ENCODE data around the gene GABRR2.

GABRR2 gene

GRCh38 chr6:89346433-89346832, 31.3 kb upstream of the GABRR2 start (continued):
- TF ChIP-seq, protein P1, sequence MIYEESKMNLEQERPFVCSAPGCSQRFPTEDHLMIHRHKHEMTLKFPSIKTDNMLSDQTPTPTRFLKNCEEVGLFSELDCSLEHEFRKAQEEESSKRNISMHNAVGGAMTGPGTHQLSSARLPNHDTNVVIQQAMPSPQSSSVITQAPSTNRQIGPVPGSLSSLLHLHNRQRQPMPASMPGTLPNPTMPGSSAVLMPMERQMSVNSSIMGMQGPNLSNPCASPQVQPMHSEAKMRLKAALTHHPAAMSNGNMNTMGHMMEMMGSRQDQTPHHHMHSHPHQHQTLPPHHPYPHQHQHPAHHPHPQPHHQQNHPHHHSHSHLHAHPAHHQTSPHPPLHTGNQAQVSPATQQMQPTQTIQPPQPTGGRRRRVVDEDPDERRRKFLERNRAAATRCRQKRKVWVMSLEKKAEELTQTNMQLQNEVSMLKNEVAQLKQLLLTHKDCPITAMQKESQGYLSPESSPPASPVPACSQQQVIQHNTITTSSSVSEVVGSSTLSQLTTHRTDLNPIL (CRISPR knock-in tag; IDR thresholded peaks at IDR 0.05; ENCODE audit: low read depth) = no peak
- TF ChIP-seq POU6F1 (CRISPR knock-in tag; IDR thresholded peaks at IDR 0.05; ENCODE audit: borderline replicate concordance, low read depth) = no peak

DNA sequence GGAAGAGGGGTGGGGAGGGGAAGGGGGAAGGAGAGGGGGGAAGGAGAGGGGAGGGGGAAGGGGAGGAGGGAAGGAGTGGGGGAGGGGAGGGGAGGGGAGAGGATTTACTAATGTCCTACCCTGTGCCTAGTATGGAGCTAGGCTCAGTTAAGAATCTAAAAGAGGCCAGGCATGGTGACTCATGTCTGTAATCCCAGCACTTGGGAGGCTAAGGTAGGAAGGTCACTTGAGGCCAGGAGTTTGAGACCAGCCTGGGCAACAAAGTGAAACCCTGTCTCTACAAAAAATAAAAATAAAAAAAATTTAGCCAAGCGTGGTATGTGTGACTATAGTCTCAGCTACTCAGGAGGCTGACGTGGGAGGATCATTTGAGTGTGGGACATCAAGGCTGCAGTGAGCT, 24.5 kb upstream of the GABRR2 start:
- ATAC-seq = no peak

GRCh38 chr6:89335164-89335563, 20.1 kb upstream of the GABRR2 start:
- TF ChIP-seq GLIS3 (CRISPR knock-in tag; IDR thresholded peaks at IDR 0.05) (no peak), SNAI2 (CRISPR knock-in tag; IDR thresholded peaks at IDR 0.05) (no peak), ISL1 (CRISPR knock-in tag; IDR thresholded peaks at IDR 0.05) (no peak), ZFP30 (CRISPR knock-in tag; IDR thresholded peaks at IDR 0.05) (no peak), CSRNP3 (CRISPR knock-in tag; IDR thresholded peaks at IDR 0.05) (no peak), ESRRG (CRISPR knock-in tag; IDR thresholded peaks at IDR 0.05) (no peak), ZC3H10 (CRISPR knock-in tag; IDR thresholded peaks at IDR 0.05) (no peak), OSR1 (CRISPR knock-in tag; IDR thresholded peaks at IDR 0.05) (no peak), ARNTL (CRISPR knock-in tag; IDR thresholded peaks at IDR 0.05; ENCODE audit: borderline replicate concordance, low read depth) (no peak), PPARA (CRISPR knock-in tag; IDR thresholded peaks at IDR 0.05; ENCODE audit: borderline replicate concordance) (no peak), RARB (CRISPR knock-in tag; IDR thresholded peaks at IDR 0.05) (no peak), ZNF70 (CRISPR knock-in tag; IDR thresholded peaks at IDR 0.05) (no peak), ZNF565 (CRISPR knock-in tag; conservative IDR thresholded peaks at IDR 0.05; ENCODE audit: low read depth) (no peak)
- TF ChIP-seq, protein P1 (CRISPR knock-in tag; IDR thresholded peaks at IDR 0.05; ENCODE audit: low read depth) = no peak
- TF ChIP-seq, protein P2, sequence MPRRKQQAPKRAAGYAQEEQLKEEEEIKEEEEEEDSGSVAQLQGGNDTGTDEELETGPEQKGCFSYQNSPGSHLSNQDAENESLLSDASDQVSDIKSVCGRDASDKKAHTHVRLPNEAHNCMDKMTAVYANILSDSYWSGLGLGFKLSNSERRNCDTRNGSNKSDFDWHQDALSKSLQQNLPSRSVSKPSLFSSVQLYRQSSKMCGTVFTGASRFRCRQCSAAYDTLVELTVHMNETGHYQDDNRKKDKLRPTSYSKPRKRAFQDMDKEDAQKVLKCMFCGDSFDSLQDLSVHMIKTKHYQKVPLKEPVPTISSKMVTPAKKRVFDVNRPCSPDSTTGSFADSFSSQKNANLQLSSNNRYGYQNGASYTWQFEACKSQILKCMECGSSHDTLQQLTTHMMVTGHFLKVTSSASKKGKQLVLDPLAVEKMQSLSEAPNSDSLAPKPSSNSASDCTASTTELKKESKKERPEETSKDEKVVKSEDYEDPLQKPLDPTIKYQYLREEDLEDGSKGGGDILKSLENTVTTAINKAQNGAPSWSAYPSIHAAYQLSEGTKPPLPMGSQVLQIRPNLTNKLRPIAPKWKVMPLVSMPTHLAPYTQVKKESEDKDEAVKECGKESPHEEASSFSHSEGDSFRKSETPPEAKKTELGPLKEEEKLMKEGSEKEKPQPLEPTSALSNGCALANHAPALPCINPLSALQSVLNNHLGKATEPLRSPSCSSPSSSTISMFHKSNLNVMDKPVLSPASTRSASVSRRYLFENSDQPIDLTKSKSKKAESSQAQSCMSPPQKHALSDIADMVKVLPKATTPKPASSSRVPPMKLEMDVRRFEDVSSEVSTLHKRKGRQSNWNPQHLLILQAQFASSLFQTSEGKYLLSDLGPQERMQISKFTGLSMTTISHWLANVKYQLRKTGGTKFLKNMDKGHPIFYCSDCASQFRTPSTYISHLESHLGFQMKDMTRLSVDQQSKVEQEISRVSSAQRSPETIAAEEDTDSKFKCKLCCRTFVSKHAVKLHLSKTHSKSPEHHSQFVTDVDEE (CRISPR knock-in tag; IDR thresholded peaks at IDR 0.05) = no peak
- ATAC-seq = no peak

More for the DNA sequence above, 24.5 kb upstream of the GABRR2 start:
- TF ChIP-seq BACH2 (CRISPR knock-in tag; IDR thresholded peaks at IDR 0.05; ENCODE audit: borderline replicate concordance) (no peak), RARB (CRISPR knock-in tag; IDR thresholded peaks at IDR 0.05) (no peak), ISL1 (CRISPR knock-in tag; IDR thresholded peaks at IDR 0.05) (no peak)
- TF ChIP-seq, protein P2 (CRISPR knock-in tag; IDR thresholded peaks at IDR 0.05) = no peak
